K562 (cell line): ENCODE data around the gene RELA. TPM values are rescaled to one million over a fixed set of nuclear protein-coding genes. Genes with fewer than 3 reads are reported as not detected.
A peak's percentile ranks its signal among the peaks of the same experiment; 100 is the strongest.

Experiments used
- ARHGAP35 ChIP-seq: fragments of 450-650 bp; IDR thresholded peaks from 2 replicates; pipeline ENCODE4 v1.6.1; 2018; ENCODE audit not compliant: partially characterized antibody
- BCOR ChIP-seq: fragments of 450-650 bp; IDR thresholded peaks from 2 replicates; pipeline ENCODE4 v1.6.1; 2016
- HDAC2 ChIP-seq: fragments of 450-650 bp; IDR thresholded peaks from 2 replicates; pipeline ENCODE4 v1.6.1; 2016; ENCODE audit warnings: mild to moderate bottlenecking
- HNRNPLL ChIP-seq: fragments of 200-400 bp; formaldehyde crosslinking; IDR thresholded peaks from 2 replicates; pipeline ENCODE4 v1.6.1; 2017; ENCODE audit warnings: low read length, low read depth, mild to moderate bottlenecking; ENCODE audit not compliant: poor library complexity, severe bottlenecking
- MIER1 ChIP-seq: fragments of 450-650 bp; IDR thresholded peaks from 2 replicates; pipeline ENCODE4 v1.6.1; 2016; ENCODE audit warnings: antibody characterized with exemption, mild to moderate bottlenecking, low read depth
- MTA1 ChIP-seq: fragments of 450-650 bp; IDR thresholded peaks from 2 replicates; pipeline ENCODE4 v1.6.1; 2017; ENCODE audit warnings: borderline replicate concordance
- SAFB ChIP-seq: fragments of 200-400 bp; formaldehyde crosslinking; IDR thresholded peaks from 2 replicates; pipeline ENCODE4 v1.6.1; 2017; ENCODE audit warnings: low read depth, low read length, borderline replicate concordance
- SP1 ChIP-seq: sonication (generic); formaldehyde crosslinking; IDR thresholded peaks from 2 replicates; pipeline ENCODE4 v1.8.1; 2022; ENCODE audit warnings: mild to moderate bottlenecking, missing genetic modification reagents
- SRSF1 ChIP-seq: fragments of 200-400 bp; formaldehyde crosslinking; IDR thresholded peaks from 2 replicates; pipeline ENCODE4 v1.6.1; 2017; ENCODE audit warnings: mild to moderate bottlenecking, low read depth, low read length, moderate library complexity
- TAF7 ChIP-seq: fragments of 450-650 bp; IDR thresholded peaks from 2 replicates; pipeline ENCODE4 v1.6.1; 2016; ENCODE audit warnings: missing genetic modification characterization, missing compliant biosample characterization
- TSHZ1 ChIP-seq: fragments of 250-450 bp; sonication (Bioruptor Pico); IDR thresholded peaks from 2 replicates; pipeline ENCODE4 v1.4.0; 2020; ENCODE audit warnings: mild to moderate bottlenecking, moderate library complexity
- ZBTB40 ChIP-seq, 2 experiments: fragments of 450-650 bp in 1 of 2; sonication (generic) in 1 of 2; formaldehyde crosslinking in 1 of 2; IDR thresholded peaks; 2 replicates each; pipeline versions ENCODE4 v1.7.1 to v1.9.0; 2016 to 2022; ENCODE audit warnings: inconsistent platforms in 1 of 2, mild to moderate bottlenecking in 1 of 2, missing genetic modification reagents in 1 of 2
- ZNF175 ChIP-seq: fragments of 200-800 bp; sonication (Bioruptor generic); IDR thresholded peaks from 2 replicates; pipeline ENCODE4 v1.6.1; 2016; ENCODE audit warnings: low read depth, mild to moderate bottlenecking, missing genetic modification characterization, missing compliant biosample characterization
- ZNF436 ChIP-seq: fragments of 250-450, 450-650 bp; sonication (Bioruptor Pico); formaldehyde crosslinking; IDR thresholded peaks from 2 replicates; pipeline ENCODE4 v1.7.0; 2020; ENCODE audit warnings: mild to moderate bottlenecking
- ZNF561 ChIP-seq: fragments of 450-650 bp; formaldehyde crosslinking; conservative IDR thresholded peaks from 2 replicates; pipeline ENCODE4 v1.4.0; 2020; ENCODE audit warnings: mild to moderate bottlenecking, moderate library complexity
- ZNF696 ChIP-seq: fragments of 250-450 bp; sonication (Bioruptor Pico); conservative IDR thresholded peaks from 2 replicates; pipeline ENCODE4 v1.4.0; 2020; ENCODE audit warnings: mild to moderate bottlenecking, moderate library complexity
- polyA plus RNA-seq, 8 experiments: library from polyadenylated mRNA; depleted of rRNA in 4 of 8; stranded (reverse) in 5 of 8; unstranded in 3 of 8; fragments of >200 nt; fragmentation: Nextera tagmentation in 2 of 8; fragmentation: Illumina TruSeq in 1 of 8; extraction: Ambion mirVana in 2 of 8; extraction: Trizol in 1 of 8; gene quantifications; 2 replicates each; pipeline versions ENCODE4 v1.2.1 to v1.2.3, GENCODE V29; 2011 to 2014; ENCODE audit warnings: inconsistent platforms in 1 of 8, missing spikeins in 1 of 8
- total RNA-seq, 7 experiments: library from RNA; depleted of rRNA in 6 of 7; stranded (reverse); fragments of >200 nt in 6 of 7; fragmentation: Illumina TruSeq in 2 of 7; extraction: Trizol in 2 of 7; gene quantifications; 2 replicates each; pipeline versions ENCODE4 v1.2.1 to v1.2.3, GENCODE V29; 2011 to 2021; ENCODE audit warnings: low replicate concordance in 1 of 7

Gene RELA
- total and polyA plus RNA-seq, 9 of the 15 experiments (the other 6 are each of a cell fraction or from before 2014, with no cell fraction given): 6.0 to 67.4 (median 20.6) TPM

- TF ChIP-seq ARHGAP35 (no peak), TSHZ1 (CRISPR knock-in tag) (no peak), HDAC2 (no peak; the same call in 1 of the 2 replicates), ZNF696 (CRISPR knock-in tag) (no peak), TAF7 (tag) (no peak), ZNF561 (CRISPR knock-in tag) (no peak), BCOR (peak; percentile 86; the same call in 1 of the 2 replicates), ZNF436 (no peak), SP1 (CRISPR knock-in tag) (peak; percentile 20; the same call in 1 of the 2 replicates), MTA1 (no peak), SRSF1 (no peak), HNRNPLL (peak; percentile 86), ZBTB40 (IDR thresholded peaks at IDR 0.05) (peak; percentile 55), ZBTB40 (CRISPR knock-in tag; IDR thresholded peaks at IDR 0.05) (no peak), ZNF175 (CRISPR knock-in tag) (no peak), SAFB (no peak), MIER1 (no peak)
Measured at GRCh38 chr11:65662247-65662798, 393 bp downstream of the RELA start (continued).
